Adipocyte (in vitro differentiated cells): ENCODE measurements around the gene GOLPH3L.
"Not testable (repeated sequence)": the region's sequence is repeated elsewhere in the genome, so short reads cannot be mapped to it uniquely, and the experiment has no call there.

Experiments
- DNase-seq: peaks from one replicate; pipeline ENCODE4 v3.0.0-alpha.2; 2015; ENCODE audit warnings: low read depth
- H3K27me3 ChIP-seq: replicated peaks from 2 replicates; pipeline ENCODE4 v1.7.0; 2013; ENCODE audit warnings: mild to moderate bottlenecking, low read length, moderate library complexity; ENCODE audit not compliant: control insufficient read depth, insufficient read depth
- H3K36me3 ChIP-seq: 2 replicates; pipeline ENCODE4 v1.7.0; 2013; ENCODE audit warnings: low read length, mild to moderate bottlenecking, moderate library complexity; ENCODE audit not compliant: control insufficient read depth, insufficient read depth, severe bottlenecking
- H3K4me1 ChIP-seq: 2 replicates; pipeline ENCODE4 v1.7.0; 2013; ENCODE audit warnings: mild to moderate bottlenecking, low read length, moderate library complexity; ENCODE audit not compliant: control insufficient read depth, insufficient read depth
- H3K4me3 ChIP-seq: 2 replicates; pipeline ENCODE4 v1.7.0; 2013; ENCODE audit warnings: mild to moderate bottlenecking, low read length, moderate library complexity
- H3K9ac ChIP-seq: 2 replicates; pipeline ENCODE4 v1.7.0; 2013; ENCODE audit warnings: mild to moderate bottlenecking, low read length, moderate library complexity
- H3K9me3 ChIP-seq: 2 replicates; pipeline ENCODE4 v1.7.0; 2013; ENCODE audit warnings: mild to moderate bottlenecking, low read length, moderate library complexity; ENCODE audit not compliant: control insufficient read depth

The GOLPH3L gene

GRCh38 chr1:150657064-150657463 is 39.9 kb downstream of the GOLPH3L start:
- not testable (repeated sequence) for H3K4me3 ChIP-seq, H3K9ac ChIP-seq, DNase-seq, H3K9me3 ChIP-seq, H3K27me3 ChIP-seq, H3K4me1 ChIP-seq
- peaks cover 24% of the 10 kb centered on the region for H3K36me3 ChIP-seq

- not testable (repeated sequence) for H3K36me3 ChIP-seq, H3K9ac ChIP-seq, H3K4me1 ChIP-seq, H3K27me3 ChIP-seq, DNase-seq, H3K4me3 ChIP-seq, H3K9me3 ChIP-seq
These were observed 42.3 kb downstream of the GOLPH3L start for GRCh38 chr1:150654635-150655034.

- Histone ChIP-seq H3K4me1 (no peaks in the 10 kb centered on the region), H3K27me3 (no peaks in the 10 kb centered on the region), H3K9me3 (no peaks in the 10 kb centered on the region), H3K9ac (no peak overlapping the region), H3K36me3 (peaks cover 20% of the 10 kb centered on the region), H3K4me3 (no peak overlapping the region)
- no peak for DNase-seq
These were observed 46.8 kb downstream of the GOLPH3L start for GRCh38 chr1:150650193-150650592.

- H3K27me3 ChIP-seq, result no peaks in the 10 kb centered on the region
- no peak overlapping the region for H3K9ac ChIP-seq
- H3K4me3 ChIP-seq, result no peak overlapping the region
- no peaks in the 10 kb centered on the region for H3K4me1 ChIP-seq
- H3K9me3 ChIP-seq, result no peaks in the 10 kb centered on the region
- H3K36me3 ChIP-seq, result peaks cover 20% of the 10 kb centered on the region
- DNase-seq, result no peak
These were observed 47.4 kb downstream of the GOLPH3L start for GRCh38 chr1:150649441-150650075.

- H3K4me1 ChIP-seq, result no peaks in the 10 kb centered on the region
- DNase-seq, result no peak
- no peaks in the 10 kb centered on the region for H3K9me3 ChIP-seq
- H3K9ac ChIP-seq, result no peak overlapping the region
- H3K4me3 ChIP-seq, result no peak overlapping the region
- no peaks in the 10 kb centered on the region for H3K27me3 ChIP-seq
- H3K36me3 ChIP-seq, result peaks cover 4% of the 10 kb centered on the region
These were observed 54.7 kb downstream of the GOLPH3L start for GRCh38 chr1:150642296-150642695.

GRCh38 chr1:150641126-150641815 is 55.7 kb downstream of the GOLPH3L start:
- not testable (repeated sequence) for H3K9ac ChIP-seq, H3K36me3 ChIP-seq, H3K4me3 ChIP-seq, H3K27me3 ChIP-seq, H3K9me3 ChIP-seq, DNase-seq, H3K4me1 ChIP-seq

GRCh38 chr1:150638430-150638829 is 58.5 kb downstream of the GOLPH3L start:
- not testable (repeated sequence) for DNase-seq, H3K9me3 ChIP-seq, H3K36me3 ChIP-seq, H3K9ac ChIP-seq, H3K27me3 ChIP-seq, H3K4me1 ChIP-seq, H3K4me3 ChIP-seq

- not testable (repeated sequence) for H3K9ac ChIP-seq
These were observed 61.9 kb downstream of the GOLPH3L start for GRCh38 chr1:150634839-150635622.

GRCh38 chr1:150629115-150629928 is 67.6 kb downstream of the GOLPH3L start, which contains the start of gene ENSA:
Gene ENSA (minus strand): TSS chr1:150629612. CDS start chr1:150629470, 142 bp downstream.
- no peaks in the 10 kb centered on the region for H3K27me3 ChIP-seq
- DNase-seq, result peak; percentile 100
- peaks cover 15% of the 10 kb centered on the region for H3K4me1 ChIP-seq
- H3K9me3 ChIP-seq, result no peaks in the 10 kb centered on the region
- peak within 1 kb of the TSS; percentile 95 for H3K4me3 ChIP-seq
- peaks cover 28% of the 10 kb centered on the region for H3K36me3 ChIP-seq
- H3K9ac ChIP-seq, result peak within 1 kb of the TSS; percentile 89

More at GRCh38 chr1:150634839-150635622, 61.9 kb downstream of the GOLPH3L start:
- H3K4me3 ChIP-seq, H3K4me1 ChIP-seq, DNase-seq, H3K36me3 ChIP-seq, H3K27me3 ChIP-seq, H3K9me3 ChIP-seq: not testable (repeated sequence)

- Histone ChIP-seq H3K9ac (peak overlapping the region; percentile 89), H3K4me1 (peaks cover 15% of the 10 kb centered on the region), H3K9me3 (no peaks in the 10 kb centered on the region), H3K36me3 (peaks cover 33% of the 10 kb centered on the region), H3K27me3 (no peaks in the 10 kb centered on the region), H3K4me3 (peak overlapping the region; percentile 95)
- DNase-seq, result no peak
These were observed 68.2 kb downstream of the GOLPH3L start for GRCh38 chr1:150628766-150629114.
